HL-60 (cell line): ENCODE data around the gene DENND6A.

ENCODE experiments used
- DNase-seq, 2 experiments: peaks; one replicate each; pipeline ENCODE4 v3.0.0-alpha.2; 2010 to 2020; ENCODE audit warnings: low read depth in 1 of 2, low spot score in 1 of 2
- H3K27ac ChIP-seq: fragments of 250-450 bp; sonication (Bioruptor Pico); replicated peaks from 2 replicates; pipeline ENCODE4 v1.5.1; 2020; ENCODE audit warnings: mild to moderate bottlenecking, moderate library complexity
- H3K27me3 ChIP-seq: fragments of 250-450 bp; sonication (Bioruptor Pico); 2 replicates; pipeline ENCODE4 v1.5.1; 2021; ENCODE audit warnings: mild to moderate bottlenecking, moderate library complexity; ENCODE audit not compliant: insufficient read depth, poor library complexity, severe bottlenecking
- H3K4me3 ChIP-seq: replicated peaks from 2 replicates; pipeline ENCODE4 v1.5.1; 2011; ENCODE audit warnings: mild to moderate bottlenecking, control low read depth, low read length; ENCODE audit not compliant: insufficient read depth
- CTCF ChIP-seq: IDR thresholded peaks from one replicate; pipeline ENCODE4 v1.5.1; 2011; ENCODE audit warnings: low read length, control low read depth, inconsistent platforms; ENCODE audit not compliant: insufficient read depth
- GABPA ChIP-seq: IDR thresholded peaks from 2 replicates; pipeline ENCODE4 v1.6.1; 2012; ENCODE audit warnings: low read depth
- POLR2AphosphoS5 ChIP-seq: IDR thresholded peaks from 2 replicates; pipeline ENCODE4 v1.6.1; 2012; ENCODE audit warnings: low read depth
- SPI1 ChIP-seq: IDR thresholded peaks from 2 replicates; pipeline ENCODE4 v1.6.1; 2012; ENCODE audit warnings: low read depth, mild to moderate bottlenecking, borderline replicate concordance
- TF ChIP-seq, protein P1 (sequence below): IDR thresholded peaks from 2 replicates; pipeline ENCODE4 v1.6.1; 2012; ENCODE audit warnings: low read depth; ENCODE audit not compliant: insufficient replicate concordance

DENND6A gene

GRCh38 chr3:57726397-57726796 is 33.5 kb upstream of the DENND6A start:
- H3K27ac ChIP-seq, result no peak overlapping the region
- DNase-seq, result no peak

DNA sequence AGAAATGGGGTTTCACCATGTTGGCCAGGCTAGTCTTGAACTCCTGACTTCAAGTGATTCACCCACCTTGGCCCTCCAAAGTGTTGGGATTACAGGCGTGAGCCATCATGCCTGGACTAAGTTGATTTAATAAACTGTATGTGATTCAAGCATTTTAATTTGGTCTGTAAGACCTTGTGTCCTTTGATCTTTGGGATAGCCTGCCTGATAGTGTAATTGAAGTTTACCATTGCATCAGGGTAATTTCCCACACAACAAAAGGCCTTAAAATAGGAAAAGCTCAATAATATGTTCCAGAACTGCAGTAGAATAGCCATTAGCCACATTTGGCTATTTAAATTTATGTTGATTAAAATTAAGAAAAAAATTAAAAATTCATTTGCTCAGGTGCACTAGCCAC is 25.2 kb upstream of the DENND6A start:
- no peak for DNase-seq
- TF ChIP-seq CTCF (no peak), POLR2AphosphoS5 (no peak), GABPA (no peak), SPI1 (no peak)
- TF ChIP-seq, protein P1, sequence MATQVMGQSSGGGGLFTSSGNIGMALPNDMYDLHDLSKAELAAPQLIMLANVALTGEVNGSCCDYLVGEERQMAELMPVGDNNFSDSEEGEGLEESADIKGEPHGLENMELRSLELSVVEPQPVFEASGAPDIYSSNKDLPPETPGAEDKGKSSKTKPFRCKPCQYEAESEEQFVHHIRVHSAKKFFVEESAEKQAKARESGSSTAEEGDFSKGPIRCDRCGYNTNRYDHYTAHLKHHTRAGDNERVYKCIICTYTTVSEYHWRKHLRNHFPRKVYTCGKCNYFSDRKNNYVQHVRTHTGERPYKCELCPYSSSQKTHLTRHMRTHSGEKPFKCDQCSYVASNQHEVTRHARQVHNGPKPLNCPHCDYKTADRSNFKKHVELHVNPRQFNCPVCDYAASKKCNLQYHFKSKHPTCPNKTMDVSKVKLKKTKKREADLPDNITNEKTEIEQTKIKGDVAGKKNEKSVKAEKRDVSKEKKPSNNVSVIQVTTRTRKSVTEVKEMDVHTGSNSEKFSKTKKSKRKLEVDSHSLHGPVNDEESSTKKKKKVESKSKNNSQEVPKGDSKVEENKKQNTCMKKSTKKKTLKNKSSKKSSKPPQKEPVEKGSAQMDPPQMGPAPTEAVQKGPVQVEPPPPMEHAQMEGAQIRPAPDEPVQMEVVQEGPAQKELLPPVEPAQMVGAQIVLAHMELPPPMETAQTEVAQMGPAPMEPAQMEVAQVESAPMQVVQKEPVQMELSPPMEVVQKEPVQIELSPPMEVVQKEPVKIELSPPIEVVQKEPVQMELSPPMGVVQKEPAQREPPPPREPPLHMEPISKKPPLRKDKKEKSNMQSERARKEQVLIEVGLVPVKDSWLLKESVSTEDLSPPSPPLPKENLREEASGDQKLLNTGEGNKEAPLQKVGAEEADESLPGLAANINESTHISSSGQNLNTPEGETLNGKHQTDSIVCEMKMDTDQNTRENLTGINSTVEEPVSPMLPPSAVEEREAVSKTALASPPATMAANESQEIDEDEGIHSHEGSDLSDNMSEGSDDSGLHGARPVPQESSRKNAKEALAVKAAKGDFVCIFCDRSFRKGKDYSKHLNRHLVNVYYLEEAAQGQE, result no peak
- Histone ChIP-seq H3K4me3 (no peak overlapping the region), H3K27ac (no peak overlapping the region), H3K27me3 (no peaks in the 10 kb centered on the region)

More at GRCh38 chr3:57726397-57726796, 33.5 kb upstream of the DENND6A start:
- Histone ChIP-seq H3K27me3 (no peaks in the 10 kb centered on the region), H3K4me3 (no peak overlapping the region)
- TF ChIP-seq SPI1 (no peak), CTCF (no peak), POLR2AphosphoS5 (no peak)

DNA sequence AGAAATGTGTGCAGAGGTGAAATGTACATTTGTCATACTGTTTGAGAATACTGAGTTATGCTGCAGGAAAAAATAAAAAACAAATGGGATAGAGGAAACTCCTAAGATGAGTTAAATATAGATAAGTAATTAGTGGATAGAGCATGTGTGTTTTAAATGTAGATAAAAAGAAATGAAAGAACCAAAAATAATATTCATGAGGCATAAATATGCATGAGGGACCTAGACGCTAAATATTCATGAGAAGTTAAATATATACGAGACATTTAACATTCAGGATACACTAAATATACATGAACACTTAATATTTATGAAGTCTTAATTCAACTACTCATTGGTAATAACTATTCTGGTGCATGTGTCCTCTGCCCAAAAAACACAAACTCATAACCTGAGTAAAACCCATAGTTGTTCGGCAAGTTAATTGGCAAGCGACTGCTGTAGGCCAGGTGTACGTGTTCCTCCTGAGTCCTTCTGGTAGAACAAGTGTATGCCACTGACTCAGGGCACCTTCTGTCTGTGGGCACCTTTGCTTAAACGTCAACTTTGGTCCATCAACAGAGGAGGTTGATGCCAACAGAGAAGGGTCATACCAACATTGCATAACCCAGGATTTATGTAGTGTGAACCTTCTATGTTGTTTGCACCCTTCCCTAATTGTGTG is 24.5 kb upstream of the DENND6A start:
- Histone ChIP-seq H3K27me3 (no peaks in the 10 kb centered on the region), H3K4me3 (no peak overlapping the region), H3K27ac (no peak overlapping the region)
- no peak for TF ChIP-seq POLR2AphosphoS5
- no peak for TF ChIP-seq CTCF
- TF ChIP-seq, protein P1, result no peak
- TF ChIP-seq SPI1, result no peak
- TF ChIP-seq GABPA, result no peak
- no peak for DNase-seq

DNA sequence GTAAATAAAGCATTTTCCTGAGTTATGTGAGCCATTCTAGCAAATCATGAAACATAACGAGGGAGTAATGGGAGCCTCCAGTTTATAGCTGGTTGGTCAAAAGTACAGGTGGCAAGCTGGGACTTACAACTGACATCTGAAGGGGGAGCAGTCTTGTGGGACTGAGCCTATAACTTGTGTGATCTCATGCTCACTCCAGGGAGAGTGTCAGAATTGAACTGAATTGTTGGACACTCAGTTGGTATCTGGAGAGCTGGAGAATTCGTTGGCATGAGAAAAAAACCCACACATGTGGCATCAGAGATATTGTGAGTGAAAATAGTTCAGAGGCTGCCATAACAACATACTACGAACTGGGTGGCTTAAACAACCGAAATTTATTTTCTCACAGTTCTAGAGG is 22.8 kb upstream of the DENND6A start:
- Histone ChIP-seq H3K4me3 (no peak overlapping the region), H3K27ac (no peak overlapping the region), H3K27me3 (no peaks in the 10 kb centered on the region)
- no peak for TF ChIP-seq CTCF
- TF ChIP-seq POLR2AphosphoS5, result no peak
- TF ChIP-seq, protein P1, result no peak
- TF ChIP-seq SPI1, result no peak
- TF ChIP-seq GABPA, result no peak
- no peak for DNase-seq
